Measurements from ENCODE around the gene LSMEM2. TPM values are rescaled to one million over a fixed set of nuclear protein-coding genes. Genes with fewer than 3 reads are reported as not detected.
A peak's percentile ranks its signal among the peaks of the same experiment; 100 is the strongest.

The LSMEM2 gene
- total and polyA plus RNA-seq, 9 of the 15 experiments (the other 6 are each of a cell fraction or from before 2014, with no cell fraction given), result not detected

- TF ChIP-seq CHAMP1 (IDR thresholded peaks at IDR 0.05) (no peak), CTCF (IDR thresholded peaks at IDR 0.05 in 2 of 3, conservative IDR thresholded peaks at IDR 0.05 in 1 of 3; ENCODE audit: insufficient read depth in 2 of 3, low read depth in 1 of 3, low read length in 3 of 3) (peak in 2 of 3 experiments; percentile 39; a peak in 3 of 6 replicates), MCM5 (IDR thresholded peaks at IDR 0.05; ENCODE audit: low read depth) (no peak), SMAD3 (CRISPR knock-in tag; conservative IDR thresholded peaks at IDR 0.05) (no peak), L3MBTL2 (IDR thresholded peaks at IDR 0.05) (0 out of 2 replicates have a peak, but pooled peaks have one; percentile 21), ELK1 (CRISPR knock-in tag; IDR thresholded peaks at IDR 0.05) (no peak), ZNF41 (CRISPR knock-in tag; conservative IDR thresholded peaks at IDR 0.05) (no peak), MBD1 (CRISPR knock-in tag; IDR thresholded peaks at IDR 0.05) (no peak), BRF1 (IDR thresholded peaks at IDR 0.05; ENCODE audit: borderline replicate concordance, extremely low read depth, insufficient read length) (no peak), ZNF592 (IDR thresholded peaks at IDR 0.05) (peak; percentile 48), ATF1 (CRISPR knock-in tag; IDR thresholded peaks at IDR 0.05) (no peak), ATF1 (tag; IDR thresholded peaks at IDR 0.05) (no peak), RAD21 (CRISPR knock-in tag; conservative IDR thresholded peaks at IDR 0.05 in 1 of 2, IDR thresholded peaks at IDR 0.05 in 1 of 2) (peak in 1 of 2 experiments; percentile 28; a peak in 1 of 4 replicates), MTF1 (CRISPR knock-in tag; IDR thresholded peaks at IDR 0.05; ENCODE audit: borderline replicate concordance) (no peak), MAZ (CRISPR knock-in tag; conservative IDR thresholded peaks at IDR 0.05 in 1 of 2, IDR thresholded peaks at IDR 0.05 in 1 of 2) (no peak)
These were observed 24.3 kb downstream of the LSMEM2 start, which contains the start of gene HYAL1 (continued) for GRCh38 chr3:50303013-50303815.
